Left colon (tissue), 2 donors: ENCODE results near the gene NR2C1. TPM values are rescaled to one million over a fixed set of nuclear protein-coding genes. Genes with fewer than 3 reads are reported as not detected.
"Not testable (repeated sequence)": the region's sequence is repeated elsewhere in the genome, so short reads cannot be mapped to it uniquely, and the experiment has no call there.

ENCODE experiments used
- ATAC-seq: fragments of 200-7000 bp; cut with Tn5 transposase; one replicate; pipeline ENCODE4 v1.9.1; 2020; ENCODE audit warnings: mild to moderate bottlenecking, moderate library complexity
- DNase-seq, 2 donors: peaks; one replicate each; pipeline ENCODE4 v3.0.0-alpha.2; 2020
- intact Hi-C, 2 donors: fragments of 100-400 bp; cut with DNase I in 1 of 2; cut with micrococcal nuclease in 1 of 2; formaldehyde crosslinking; loops; one replicate each; pipeline versions ENCODE4 v1.11.2 to v1.14.0; 2022; cut with DNase I, micrococcal nuclease
- long read RNA-seq: library from polyadenylated mRNA; unstranded; transcript quantifications from one replicate; pipeline ENCODE4 v2.0.0, GENCODE V29; 2021
- total RNA-seq, 2 donors: library from RNA; stranded (reverse); fragmentation: NEBNext Ultra II Directional; extraction: Animal tissue kit (Norgen Biotek cat#: 25700); gene quantifications; one replicate each; pipeline ENCODE4 v1.2.1, GENCODE V29; 2021
- donor health status: DM: no; HTN: no; CAD: no.
- donor health status: DM: yes; HTN: yes; CAD: no.

The NR2C1 gene
- total RNA-seq: 10 to 100 TPM; 26.4 to 30.2 TPM
- long read RNA-seq, full-length matches to known transcripts: 4 of 14 reads
- long read RNA-seq, partial matches to known transcripts: 2 of 14 reads
- long read RNA-seq, other reads (novel, unspliced or antisense): 8 of 14 reads

DNA sequence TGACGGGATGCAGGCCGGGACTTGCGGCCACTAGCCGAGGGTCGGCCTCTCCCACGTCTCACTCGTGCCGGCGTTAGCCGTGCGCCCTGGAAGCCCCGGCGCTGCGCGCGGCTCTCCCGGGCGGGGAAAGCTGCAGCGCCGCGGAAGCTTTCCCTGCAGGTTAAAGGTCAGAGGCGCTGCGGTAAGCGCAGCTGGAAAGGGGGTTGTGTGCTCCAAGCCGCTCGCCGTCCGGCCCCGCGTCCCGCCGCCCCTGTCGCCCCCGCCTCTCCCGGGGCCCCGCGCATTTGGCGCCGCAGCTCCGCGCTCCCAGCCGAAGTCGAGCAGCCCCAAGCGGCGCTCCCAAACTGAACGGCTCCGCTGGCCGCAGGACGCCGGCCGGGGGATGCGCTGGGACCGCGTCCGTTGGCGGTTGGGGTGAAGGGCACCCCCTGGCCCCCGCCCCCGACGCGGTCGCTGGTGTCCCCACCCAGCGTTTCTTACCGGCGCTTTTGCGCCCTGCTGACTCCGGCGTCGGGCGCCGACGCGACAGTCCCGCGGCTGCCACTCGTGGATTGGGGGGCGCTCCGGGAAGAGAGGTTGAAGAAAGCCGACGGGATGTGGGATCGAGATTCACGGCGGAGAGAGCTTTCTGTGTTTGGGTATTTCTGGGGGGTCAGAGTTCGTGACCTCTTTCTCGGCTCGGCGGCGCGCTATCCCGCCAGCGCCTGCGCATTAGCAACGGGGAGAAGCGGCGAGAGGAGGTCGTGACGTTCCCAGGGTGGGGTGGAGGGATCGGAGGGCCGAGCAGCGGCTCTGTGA, at the start of gene NR2C1:
NR2C1 (minus strand) TSS at position 719 of the 798 bp plus-strand sequence. CDS start 6,234 bp downstream, outside the sequence.
- DNase-seq (peak; percentile 93 to 95), ATAC-seq (peak; percentile 95)
- intact Hi-C loops: no loop called here

DNA sequence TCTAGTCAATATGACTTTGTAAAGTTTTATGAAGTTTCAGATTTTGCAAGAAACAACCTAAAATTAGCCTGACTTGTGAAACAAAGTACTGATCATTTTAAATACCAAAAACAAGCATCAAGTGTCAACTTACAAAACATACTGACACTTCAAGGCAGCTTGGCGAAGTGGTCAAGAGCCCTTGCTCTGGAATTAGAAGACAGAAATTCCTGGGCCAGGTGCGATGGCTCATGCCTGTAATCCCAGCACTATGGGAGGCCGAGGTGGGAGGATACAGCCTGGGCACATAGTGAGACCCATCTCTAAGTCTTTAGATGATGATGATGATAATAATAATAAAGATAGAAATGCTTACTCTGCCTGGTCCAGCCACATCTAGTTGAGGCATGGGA, 45.4 kb upstream of the NR2C1 start:
- no peak for DNase-seq
- intact Hi-C loops: loop anchor here (5.0 to 10.0 kb wide), 4 partner anchors 99 to 414 kb away; partner anchors contain the start of genes FGD6 (in 1 of the 2) and VEZT (in 1 of the 2)
- no peak for ATAC-seq

DNA sequence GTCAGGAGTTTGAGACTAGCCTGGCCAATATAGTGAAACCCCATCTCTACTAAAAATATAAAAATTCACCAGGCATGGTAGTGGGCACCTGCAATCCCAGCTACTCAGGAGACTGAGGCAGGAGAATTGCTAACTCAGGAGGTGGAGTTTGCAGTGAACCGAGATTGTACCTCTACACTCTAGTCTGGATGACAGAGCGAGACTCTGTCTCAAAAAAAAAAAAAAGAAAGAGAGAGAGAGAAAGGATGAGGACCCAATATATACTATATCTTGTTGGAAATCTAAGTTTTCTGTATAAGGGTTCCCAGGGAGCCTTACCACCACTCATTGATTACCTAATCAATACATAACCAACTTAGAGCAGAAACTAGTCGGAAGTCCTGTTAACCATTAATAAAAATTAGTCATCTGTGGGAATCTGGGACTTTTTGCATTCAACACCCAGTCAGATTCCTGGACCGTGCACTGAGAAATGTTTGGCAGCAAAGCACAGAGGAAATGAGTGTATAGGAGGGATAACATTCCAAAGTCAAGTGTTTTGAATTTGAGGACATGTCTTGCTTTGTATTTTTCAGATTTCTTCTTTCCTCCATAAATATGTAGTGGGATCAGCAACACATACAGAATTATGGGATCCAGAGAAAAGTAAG, 44.8 kb upstream of the NR2C1 start:
- DNase-seq (no peak), ATAC-seq (no peak)
- intact Hi-C loops: loop anchor here (5.0 to 10.0 kb wide), 4 partner anchors 99 to 414 kb away; partner anchors contain the start of genes FGD6 (in 1 of the 2) and VEZT (in 1 of the 2)

DNA sequence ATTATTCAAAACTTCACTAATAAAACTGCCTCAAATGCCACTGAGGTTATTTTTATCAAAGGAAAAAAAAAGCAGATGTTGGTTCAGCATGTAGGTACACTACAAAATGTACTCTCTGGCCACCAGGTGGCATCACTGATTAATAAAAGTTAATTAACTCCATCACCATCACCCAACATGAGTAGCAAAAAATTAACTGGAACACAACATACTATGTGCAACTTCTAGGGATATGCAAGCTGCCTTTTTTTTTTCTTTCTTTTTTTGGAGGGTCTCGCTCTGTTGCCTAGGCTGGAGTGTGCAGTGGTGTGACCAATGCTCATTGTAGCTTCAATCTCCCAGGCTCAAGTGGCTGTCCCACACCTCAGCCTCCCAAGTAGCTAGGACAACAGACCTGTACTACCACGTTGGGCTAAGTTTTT, 43.8 kb upstream of the NR2C1 start:
- intact Hi-C loops: loop anchor here (5.0 to 10.0 kb wide), 4 partner anchors 100 to 415 kb away; partner anchors contain the start of genes FGD6 (in 1 of the 2) and VEZT (in 1 of the 2)
- peak; percentile 90 for ATAC-seq
- peak; percentile 66 to 76 for DNase-seq

DNA sequence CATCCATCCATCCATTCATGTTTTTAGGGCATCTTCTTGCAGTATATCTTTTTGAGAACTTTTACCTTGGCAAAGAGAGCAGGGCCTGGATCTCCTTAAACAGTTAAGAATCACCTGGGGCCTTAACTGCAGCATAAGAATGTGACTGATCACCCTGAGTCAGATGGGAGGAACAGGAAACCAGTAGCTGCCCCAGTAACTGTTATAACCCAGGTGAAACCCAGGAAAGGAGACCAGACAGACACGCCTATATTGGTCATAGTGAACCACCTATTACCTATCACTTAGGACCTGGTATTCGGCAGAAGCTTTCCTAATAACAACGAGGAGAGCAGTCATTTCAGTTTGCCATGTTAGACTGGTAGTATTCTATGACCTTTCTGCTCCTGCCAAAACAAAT, 43.4 kb upstream of the NR2C1 start:
- ATAC-seq (peak; percentile 90), DNase-seq (no peak)
- intact Hi-C loops: loop anchor here (5.0 to 10.0 kb wide), 4 partner anchors 101 to 416 kb away; partner anchors contain the start of genes FGD6 (in 1 of the 2) and VEZT (in 1 of the 2)

DNA sequence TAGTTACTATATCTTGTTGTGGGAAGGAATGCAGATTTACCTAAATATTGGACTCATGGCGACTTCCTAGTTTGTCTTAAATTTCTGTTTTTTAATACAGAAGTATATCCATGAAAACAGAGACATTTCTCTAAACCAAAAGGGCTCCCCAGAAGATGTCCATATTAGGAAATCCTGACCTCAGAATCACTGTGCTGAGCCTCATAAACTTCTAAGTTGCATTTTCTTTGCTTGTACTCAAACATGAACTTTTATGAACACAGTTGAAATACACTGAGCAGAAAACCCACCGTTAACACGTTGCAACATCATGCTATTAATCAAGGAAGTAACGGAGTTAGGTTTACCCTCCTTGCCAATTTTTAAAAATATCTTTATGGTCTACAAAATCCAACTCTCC, 42.9 kb upstream of the NR2C1 start:
- intact Hi-C loops: loop anchor here (5.0 to 10.0 kb wide), 4 partner anchors 101 to 416 kb away; partner anchors contain the start of genes FGD6 (in 1 of the 2) and VEZT (in 1 of the 2)
- no peak for DNase-seq
- ATAC-seq: no peak

DNA sequence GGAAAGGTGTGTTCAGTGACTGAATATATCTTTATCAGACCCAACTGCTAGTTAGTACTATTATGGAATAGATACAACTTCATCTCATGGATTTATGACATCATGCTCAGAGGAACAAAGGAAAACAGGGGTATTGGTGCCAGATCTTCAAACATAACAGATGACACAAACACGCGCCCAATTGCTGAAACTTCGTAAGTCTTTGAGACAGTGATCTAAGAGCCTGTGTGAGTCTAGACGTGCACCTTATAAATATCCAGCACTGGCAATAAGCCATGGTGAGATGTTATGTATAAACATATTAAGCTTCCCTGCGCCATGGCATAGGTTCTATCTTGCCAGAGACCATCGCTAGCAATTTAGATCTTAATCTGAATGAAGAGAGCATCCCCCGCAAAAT, 42.2 kb upstream of the NR2C1 start:
- no peak for DNase-seq
- ATAC-seq: no peak
- intact Hi-C loops: loop anchor here (5.0 to 10.0 kb wide), 4 partner anchors 102 to 417 kb away; partner anchors contain the start of genes FGD6 (in 1 of the 2) and VEZT (in 1 of the 2)

DNA sequence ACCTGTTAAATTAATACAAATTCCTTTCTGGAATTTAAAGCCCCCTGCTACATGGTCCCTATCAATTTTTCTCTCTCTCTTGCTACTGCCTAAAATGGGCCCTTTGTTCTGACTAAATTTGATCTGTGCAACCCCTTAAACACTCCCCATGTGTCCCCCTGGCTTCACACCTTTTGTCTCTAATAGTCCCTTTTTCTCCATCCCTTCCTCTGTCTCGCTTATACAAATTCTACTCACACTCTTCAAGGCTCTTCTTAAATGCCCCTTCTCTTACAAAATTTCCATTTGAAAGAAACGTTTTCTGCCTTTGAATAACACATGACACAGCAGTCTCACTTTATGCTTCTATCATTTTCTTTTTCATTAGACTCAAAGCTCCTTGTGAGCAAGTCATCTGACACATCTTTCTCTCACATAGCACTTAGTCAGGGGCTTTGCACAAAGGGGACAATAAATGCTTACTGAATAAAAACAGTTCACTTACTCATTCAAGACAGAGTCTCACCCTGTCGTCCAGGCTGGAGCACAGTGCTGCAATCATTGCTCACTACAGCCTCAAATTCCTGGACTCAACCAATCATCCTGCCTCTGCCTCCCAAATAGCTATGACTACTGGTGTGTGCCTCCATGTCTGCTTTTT, 41.5 kb upstream of the NR2C1 start:
- DNase-seq: no peak
- intact Hi-C loops: loop anchor here (5.0 to 10.0 kb wide), 4 partner anchors 102 to 417 kb away; partner anchors contain the start of genes FGD6 (in 1 of the 2) and VEZT (in 1 of the 2)
- ATAC-seq: no peak

DNA sequence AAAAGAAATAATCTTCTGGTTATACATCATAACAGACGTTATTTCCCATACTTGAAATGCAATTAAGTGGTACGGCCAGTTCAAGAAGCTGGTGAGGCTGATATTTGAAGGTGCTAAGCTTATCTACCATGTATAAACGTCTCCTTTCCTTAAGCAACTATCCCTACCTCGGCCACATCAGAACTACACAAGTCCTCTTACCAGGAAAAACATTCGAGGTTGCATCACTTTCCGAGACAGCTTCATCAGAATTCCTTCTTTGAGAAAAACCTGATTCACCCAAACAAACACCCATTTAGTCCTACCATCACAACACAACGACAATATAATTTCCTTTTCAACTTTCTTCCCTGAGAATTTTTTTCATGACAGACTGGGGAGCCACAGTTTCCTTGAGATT, 33.9 kb upstream of the NR2C1 start:
- DNase-seq (no peak), ATAC-seq (no peak)
- intact Hi-C loops: no loop called here

DNA sequence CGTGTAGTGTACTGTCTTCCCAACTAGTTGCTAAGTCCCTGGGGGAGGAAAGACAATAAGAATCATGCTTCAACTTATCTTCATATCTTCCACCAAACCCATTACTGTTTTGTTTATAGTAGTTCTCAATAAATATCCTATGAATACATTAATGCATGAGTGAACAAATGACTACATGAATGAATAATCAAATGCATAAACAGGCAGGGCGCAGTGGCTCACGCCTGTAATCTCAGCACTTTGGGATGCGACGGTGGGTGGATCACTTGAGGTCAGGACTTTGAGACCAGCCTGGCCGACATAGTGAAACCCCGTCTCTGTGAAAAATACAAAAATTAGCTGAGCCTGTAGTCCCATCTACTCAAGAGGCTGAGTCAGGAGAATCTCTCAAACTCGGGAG, 32.1 kb upstream of the NR2C1 start:
- DNase-seq (no peak), ATAC-seq (no peak)
- intact Hi-C loops: no loop called here

DNA sequence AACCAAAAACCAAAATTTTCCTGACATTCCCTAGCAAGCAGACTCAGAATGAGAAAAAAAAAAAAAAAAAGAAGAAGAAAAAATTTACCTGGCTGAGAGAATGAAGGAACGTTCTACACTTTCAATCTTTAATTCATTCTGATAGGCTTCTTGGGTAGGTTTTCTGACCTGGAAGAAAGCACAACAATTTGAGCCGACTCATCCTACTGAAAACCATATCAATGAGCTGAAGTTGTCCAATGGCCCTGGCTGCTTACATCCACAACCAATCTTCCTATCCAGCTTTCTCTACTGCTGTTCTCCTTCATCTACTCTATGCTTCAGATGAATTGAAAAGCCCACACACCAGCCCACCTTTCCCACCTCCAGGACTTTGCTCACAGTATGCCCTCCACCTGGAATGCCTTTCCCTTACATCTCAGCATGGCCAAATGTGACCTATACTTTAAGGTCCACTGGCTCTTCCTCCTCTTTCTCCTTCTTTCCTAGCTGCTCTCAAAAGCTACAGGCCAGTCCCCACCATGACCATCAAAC, 31.6 kb upstream of the NR2C1 start:
- no peak for DNase-seq
- no peak for ATAC-seq
- intact Hi-C loops: no loop called here

DNA sequence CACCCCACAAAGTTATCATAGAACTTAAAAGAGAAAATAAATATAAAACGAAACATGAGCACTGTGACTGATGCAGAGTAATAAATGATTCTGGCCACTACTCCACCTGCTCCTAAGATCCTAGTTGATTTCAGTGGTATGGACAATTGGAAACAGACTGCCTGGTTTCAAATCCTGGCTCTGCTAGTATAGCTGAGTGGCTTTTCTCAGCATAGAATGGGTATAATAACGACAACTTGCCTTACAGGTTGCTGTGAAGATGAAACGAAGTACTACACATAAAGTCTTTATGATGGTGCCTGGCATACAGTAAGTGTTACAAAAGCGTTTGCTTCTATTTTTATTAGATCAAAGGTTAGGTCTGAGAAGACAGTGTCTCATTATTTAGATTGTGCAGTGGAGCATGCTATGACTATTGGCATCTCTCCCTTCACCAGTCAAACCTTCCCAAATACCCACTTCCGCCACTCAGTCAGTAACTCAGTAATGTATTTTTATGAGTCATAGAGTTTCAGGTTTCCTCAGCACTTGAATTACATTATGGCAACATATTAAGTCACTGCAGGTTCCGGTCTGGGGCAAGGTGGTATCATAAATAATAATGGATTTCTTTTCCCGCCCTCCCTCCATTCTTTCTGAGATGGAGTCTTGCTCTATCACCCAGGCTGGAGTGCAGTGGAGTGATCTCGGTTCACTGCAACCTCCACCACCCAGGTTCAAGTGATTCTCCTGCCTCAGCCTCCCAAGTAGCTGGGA, 29.7 kb upstream of the NR2C1 start:
- DNase-seq (no peak), ATAC-seq (peak; percentile 93)

DNA sequence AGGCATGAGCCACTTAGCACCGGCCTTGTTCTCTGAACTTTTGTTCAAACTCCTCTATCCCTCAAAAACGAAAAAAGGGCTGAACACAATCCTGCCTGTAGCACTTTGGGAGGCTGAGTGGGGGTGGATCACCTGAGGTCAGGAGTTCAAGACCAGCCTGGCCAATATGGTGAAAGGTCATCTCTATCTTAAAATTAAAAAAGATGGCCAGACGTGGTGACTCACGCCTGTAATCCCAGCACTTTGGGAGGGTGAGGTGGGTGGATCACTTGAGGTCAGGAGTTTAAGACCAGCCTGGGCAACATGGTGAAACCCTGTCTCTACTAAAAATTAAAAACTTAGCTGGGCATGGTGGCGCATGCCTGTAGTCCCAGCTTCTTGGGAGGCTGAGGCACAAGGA, 28.5 kb upstream of the NR2C1 start:
- DNase-seq, ATAC-seq, intact Hi-C loops: not testable (repeated sequence)

More for the DNA sequence above, 29.7 kb upstream of the NR2C1 start:
- intact Hi-C loops: no loop called here

DNA sequence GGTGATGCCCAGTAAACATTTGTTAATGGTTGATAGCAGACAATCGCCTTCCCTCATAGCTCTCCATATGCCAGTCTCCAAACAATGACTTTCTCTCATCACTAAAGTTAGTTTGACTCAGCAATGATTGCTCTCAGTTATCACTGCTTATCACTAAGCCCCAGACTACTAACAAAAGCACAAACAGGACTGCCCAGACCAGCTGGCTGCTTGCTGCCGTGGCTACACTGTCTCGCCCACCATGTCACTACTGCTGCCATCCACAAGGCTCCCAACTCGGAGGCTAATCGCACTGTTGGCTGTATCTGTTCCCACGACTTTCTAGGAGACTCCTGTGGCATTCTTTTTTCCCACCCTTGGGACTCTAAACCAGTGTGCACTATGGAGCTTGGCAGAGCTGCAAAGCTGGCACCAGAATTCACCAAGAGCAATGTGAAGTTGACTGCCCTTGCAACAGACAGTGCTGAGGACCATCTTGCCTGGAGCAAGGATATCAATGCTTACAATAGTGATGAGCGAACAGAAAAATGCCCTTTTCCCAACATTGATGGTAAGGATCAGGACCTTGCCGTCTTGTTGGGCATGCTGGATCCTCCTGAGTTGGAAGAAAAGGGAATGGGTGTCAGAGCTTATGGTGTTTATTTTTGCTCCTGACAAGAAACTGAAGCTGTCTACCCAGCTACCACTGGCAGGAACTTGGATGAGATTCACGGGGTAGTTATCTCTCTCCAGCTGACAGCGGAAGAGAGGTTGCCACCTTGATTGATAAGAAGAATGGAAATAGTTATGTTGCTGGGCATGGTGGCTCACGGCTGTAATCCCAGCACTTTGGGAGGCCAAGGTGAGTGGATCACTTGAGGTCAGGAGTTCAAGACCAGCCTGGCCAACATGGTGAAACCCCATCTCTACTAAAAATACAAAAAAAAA, 27.1 kb upstream of the NR2C1 start:
- DNase-seq: no peak
- intact Hi-C loops: no loop called here

DNA sequence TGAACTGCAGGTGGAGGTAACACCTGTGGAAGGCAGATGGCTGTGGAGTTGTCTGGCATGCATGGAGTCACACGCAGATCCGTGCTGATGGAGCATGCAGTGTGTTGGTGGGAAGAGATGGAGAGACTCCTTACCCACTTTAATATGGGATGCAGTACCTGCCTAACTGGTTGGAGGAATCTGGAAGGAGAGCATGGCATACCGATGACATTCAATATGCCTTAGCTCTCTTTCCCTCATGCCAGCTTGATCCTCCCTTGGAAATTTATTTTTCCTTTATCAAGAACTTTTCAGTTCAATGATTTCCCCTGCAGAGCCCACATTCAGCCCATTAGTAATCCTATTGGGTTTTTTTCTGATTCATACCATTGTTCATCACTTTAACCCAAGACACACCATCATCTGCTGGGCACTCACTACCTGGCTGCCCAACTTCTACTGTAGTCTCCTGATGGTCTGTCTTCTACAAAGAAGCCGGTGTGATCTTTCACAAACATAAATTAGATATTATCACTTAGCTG, 25.9 kb upstream of the NR2C1 start:
- DNase-seq: no peak
- intact Hi-C loops: no loop called here
- ATAC-seq: no peak

More for the DNA sequence above, 27.1 kb upstream of the NR2C1 start:
- peak; percentile 3 for ATAC-seq

DNA sequence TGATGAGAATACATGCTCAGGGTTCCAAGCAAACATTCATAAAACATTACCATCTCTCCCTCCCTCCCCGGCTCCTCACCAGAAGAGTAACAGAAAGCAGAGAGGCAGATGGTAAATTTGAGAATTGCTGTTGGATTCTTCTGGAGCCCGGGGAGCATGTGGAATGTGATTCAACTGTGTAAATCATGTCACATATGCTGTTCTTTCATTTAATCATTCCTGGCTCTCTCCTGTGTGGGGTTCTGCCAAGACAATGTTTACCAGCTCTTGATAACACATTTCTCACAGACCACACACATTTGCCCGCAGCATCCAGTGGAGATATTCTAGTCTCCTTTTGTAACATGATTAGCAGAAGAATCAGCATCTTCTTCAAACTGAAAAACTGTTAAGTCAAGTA, 23.4 kb upstream of the NR2C1 start:
- DNase-seq (no peak), ATAC-seq (peak; percentile 64)

DNA sequence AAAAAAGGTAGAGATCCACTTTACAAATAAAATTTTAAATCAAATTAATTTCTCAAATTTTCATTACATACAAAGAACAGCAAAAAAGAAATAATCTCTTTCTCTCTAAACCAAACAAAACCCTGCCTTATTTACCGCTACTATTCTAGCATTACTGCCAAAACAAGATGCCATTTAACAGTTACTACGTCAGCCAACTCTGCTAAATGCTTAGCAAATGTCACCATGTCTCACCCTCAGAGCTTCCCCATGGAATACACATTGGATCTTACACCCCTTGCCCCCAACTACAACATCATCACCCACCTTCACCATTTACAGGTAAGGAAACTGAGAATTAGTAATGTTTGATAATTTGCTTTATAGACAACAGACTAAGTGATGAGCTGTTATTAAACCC, 23.0 kb upstream of the NR2C1 start:
- DNase-seq (no peak), ATAC-seq (no peak)
- intact Hi-C loops: no loop called here

More for the DNA sequence above, 23.4 kb upstream of the NR2C1 start:
- intact Hi-C loops: no loop called here
